Measurements from ENCODE around the gene TMOD3. TPM values are rescaled to one million over a fixed set of nuclear protein-coding genes. Genes with fewer than 3 reads are reported as not detected.

TMOD3 gene
- total and polyA plus RNA-seq, 4 donors: 12.4 to 108 (median 41.1) TPM

DNA sequence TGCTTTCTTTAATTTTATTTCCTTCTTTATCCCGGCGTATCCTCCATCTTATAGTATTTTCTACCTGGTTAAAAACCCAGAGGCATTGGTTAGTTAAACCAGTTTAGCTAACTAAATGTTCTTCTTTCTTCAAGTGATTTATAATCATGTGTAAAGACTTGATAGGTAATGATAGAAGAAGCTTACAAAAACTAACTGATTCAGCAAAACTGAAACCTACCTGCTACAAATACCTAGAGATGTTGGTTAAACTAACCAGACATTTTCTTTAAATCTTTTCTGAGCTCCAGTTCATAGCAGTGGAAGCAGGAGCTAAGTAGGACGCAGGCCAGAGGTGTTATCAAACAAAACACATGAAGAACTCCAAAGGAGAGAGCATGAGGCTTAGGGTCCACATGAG is 97.4 kb downstream of the TMOD3 start:
- Histone ChIP-seq H3K4me1 (ENCODE audit: control insufficient read depth in 5 of 5, insufficient read depth in 5 of 5, low read length in 5 of 5) (no peaks in the 10 kb centered on the region), H3K9me3 (ENCODE audit: control insufficient read depth in 4 of 4, insufficient read depth in 3 of 4, low read length in 3 of 4) (no peaks in the 10 kb centered on the region), H3K4me3 (no peak overlapping the region), H3K27ac (ENCODE audit: low read depth in 1 of 2, low read length in 1 of 2) (no peak overlapping the region), H3K27me3 (ENCODE audit: control insufficient read depth in 3 of 3, insufficient read depth in 3 of 3, low read length in 2 of 3) (no peaks in the 10 kb centered on the region), H3K9ac (ENCODE audit: insufficient read depth in 1 of 2, low read length in 2 of 2) (no peak overlapping the region), H3K36me3 (ENCODE audit: control insufficient read depth in 4 of 4, insufficient read depth in 4 of 4, low read length in 4 of 4) (peaks cover 3 to 27% (median 26%) of the 10 kb centered on the region in 4 donors)
- WGBS, 2 donors: 98% methylated on average over 3 of the region's 3 CpGs
- no peak for TF ChIP-seq CTCF (IDR thresholded peaks at IDR 0.05; ENCODE audit: control extremely low read depth, extremely low read depth)
- ATAC-seq (ENCODE audit: insufficient read depth, low FRiP score): no peak
- DNase-seq: no peak

GRCh38 chr15:51931016-51931415 is 101.6 kb downstream of the TMOD3 start:
- WGBS, 2 donors: 97% methylated on average over 3 of the region's 3 CpGs
- H3K9ac ChIP-seq (ENCODE audit: insufficient read depth in 1 of 2, low read length in 2 of 2): no peak overlapping the region
- no peaks in the 10 kb centered on the region for H3K9me3 ChIP-seq (ENCODE audit: control insufficient read depth in 4 of 4, insufficient read depth in 3 of 4, low read length in 3 of 4)
- H3K4me1 ChIP-seq (ENCODE audit: control insufficient read depth in 5 of 5, insufficient read depth in 5 of 5, low read length in 5 of 5): no peaks in the 10 kb centered on the region
- TF ChIP-seq CTCF (IDR thresholded peaks at IDR 0.05; ENCODE audit: control extremely low read depth, extremely low read depth): no peak
- H3K4me3 ChIP-seq: no peak overlapping the region
- H3K36me3 ChIP-seq (ENCODE audit: control insufficient read depth in 4 of 4, insufficient read depth in 4 of 4, low read length in 4 of 4): peaks cover 0 to 7% (median 4%) of the 10 kb centered on the region in 4 donors
- no peak for ATAC-seq (ENCODE audit: insufficient read depth, low FRiP score)
- no peaks in the 10 kb centered on the region for H3K27me3 ChIP-seq (ENCODE audit: control insufficient read depth in 3 of 3, insufficient read depth in 3 of 3, low read length in 2 of 3)
- H3K27ac ChIP-seq (ENCODE audit: low read depth in 1 of 2, low read length in 1 of 2): no peak overlapping the region
- DNase-seq: no peak

DNA sequence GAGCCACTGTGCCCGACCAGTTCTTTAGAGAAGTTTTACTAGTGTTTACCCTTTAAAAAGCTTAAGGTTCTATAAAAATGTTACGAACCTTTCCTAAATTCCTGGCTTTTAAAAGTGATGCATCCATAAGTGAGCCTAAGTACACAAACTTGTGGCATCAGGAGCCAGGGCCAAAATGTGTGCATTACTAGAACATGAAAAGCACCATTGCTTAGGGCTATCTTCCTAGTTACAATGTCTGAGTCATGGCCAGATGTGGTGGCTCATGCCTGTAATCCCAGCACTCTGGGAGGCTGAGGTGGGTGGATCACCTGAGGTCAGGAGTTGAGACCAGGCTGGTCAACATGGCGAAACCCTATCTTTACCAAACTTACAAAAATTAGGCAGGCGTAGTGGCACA is 102.2 kb downstream of the TMOD3 start:
- no peaks in the 10 kb centered on the region for H3K27me3 ChIP-seq (ENCODE audit: control insufficient read depth in 3 of 3, insufficient read depth in 3 of 3, low read length in 2 of 3)
- ATAC-seq (ENCODE audit: insufficient read depth, low FRiP score) (no peak), DNase-seq (no peak)
- no peak overlapping the region for H3K4me3 ChIP-seq
- H3K9ac ChIP-seq (ENCODE audit: insufficient read depth in 1 of 2, low read length in 2 of 2): no peak overlapping the region
- WGBS, 2 donors: 94 to 97% methylated on average over 4 of the region's 4 CpGs
- H3K36me3 ChIP-seq (ENCODE audit: control insufficient read depth in 4 of 4, insufficient read depth in 4 of 4, low read length in 4 of 4): peaks cover 0 to 11% (median 5%) of the 10 kb centered on the region in 4 donors
- no peak overlapping the region for H3K27ac ChIP-seq (ENCODE audit: low read depth in 1 of 2, low read length in 1 of 2)
- TF ChIP-seq CTCF (IDR thresholded peaks at IDR 0.05; ENCODE audit: control extremely low read depth, extremely low read depth): no peak
- no peaks in the 10 kb centered on the region for H3K9me3 ChIP-seq (ENCODE audit: control insufficient read depth in 4 of 4, insufficient read depth in 3 of 4, low read length in 3 of 4)
- no peaks in the 10 kb centered on the region for H3K4me1 ChIP-seq (ENCODE audit: control insufficient read depth in 5 of 5, insufficient read depth in 5 of 5, low read length in 5 of 5)

DNA sequence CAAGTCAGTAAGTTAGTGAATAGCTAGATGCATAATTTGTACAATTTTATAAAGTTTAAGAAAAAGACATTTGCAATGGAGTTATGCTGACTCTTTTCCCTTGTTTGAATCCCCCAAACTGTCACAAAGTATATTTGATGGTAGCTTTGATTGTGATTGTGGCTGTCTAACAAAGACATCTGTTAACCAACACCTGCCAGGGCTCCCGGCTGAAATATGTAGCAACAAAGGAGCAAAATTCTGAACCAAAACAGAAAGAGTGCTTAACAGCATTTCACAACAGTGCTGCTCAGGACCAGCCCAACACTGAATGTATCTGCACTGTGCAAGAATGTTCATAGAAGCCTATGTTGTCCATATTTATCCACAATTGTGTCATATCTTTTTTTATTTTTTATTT is 102.7 kb downstream of the TMOD3 start:
- H3K27ac ChIP-seq (ENCODE audit: low read depth in 1 of 2, low read length in 1 of 2): no peak overlapping the region
- H3K4me1 ChIP-seq (ENCODE audit: control insufficient read depth in 5 of 5, insufficient read depth in 5 of 5, low read length in 5 of 5): no peaks in the 10 kb centered on the region
- ATAC-seq (ENCODE audit: insufficient read depth, low FRiP score) (no peak), DNase-seq (no peak)
- H3K27me3 ChIP-seq (ENCODE audit: control insufficient read depth in 3 of 3, insufficient read depth in 3 of 3, low read length in 2 of 3): no peaks in the 10 kb centered on the region
- H3K4me3 ChIP-seq: no peak overlapping the region
- H3K36me3 ChIP-seq (ENCODE audit: control insufficient read depth in 4 of 4, insufficient read depth in 4 of 4, low read length in 4 of 4): peaks cover 0 to 11% (median 5%) of the 10 kb centered on the region in 4 donors
- 38 to 67% methylated on average over 1 of the region's 1 CpG for WGBS, 2 donors
- no peak for TF ChIP-seq CTCF (IDR thresholded peaks at IDR 0.05; ENCODE audit: control extremely low read depth, extremely low read depth)
- H3K9ac ChIP-seq (ENCODE audit: insufficient read depth in 1 of 2, low read length in 2 of 2): no peak overlapping the region
- H3K9me3 ChIP-seq (ENCODE audit: control insufficient read depth in 4 of 4, insufficient read depth in 3 of 4, low read length in 3 of 4): no peaks in the 10 kb centered on the region

Measured in lung (tissue), 12 donors.